ENCODE results near the gene INO80B.
"Not testable (repeated sequence)": the region's sequence is repeated elsewhere in the genome, so short reads cannot be mapped to it uniquely, and the experiment has no call there.

Gene INO80B

GRCh38 chr2:74436848-74437695 lies 17.8 kb upstream of the INO80B start:
- H3K4me1 Mint-ChIP-seq, result peaks cover 17% of the 10 kb centered on the region
- ATAC-seq (ENCODE audit: low read depth) (no peak), DNase-seq (ENCODE audit: low spot score in 2 of 2) (no peak)
- no peak overlapping the region for H3K4me3 Mint-ChIP-seq
- H3K27me3 Mint-ChIP-seq, result peaks cover 2% of the 10 kb centered on the region
- H3K9me3 Mint-ChIP-seq, result no peaks in the 10 kb centered on the region
- H3K27ac Mint-ChIP-seq, result no peak overlapping the region
- H3K36me3 Mint-ChIP-seq, result no peaks in the 10 kb centered on the region

DNA sequence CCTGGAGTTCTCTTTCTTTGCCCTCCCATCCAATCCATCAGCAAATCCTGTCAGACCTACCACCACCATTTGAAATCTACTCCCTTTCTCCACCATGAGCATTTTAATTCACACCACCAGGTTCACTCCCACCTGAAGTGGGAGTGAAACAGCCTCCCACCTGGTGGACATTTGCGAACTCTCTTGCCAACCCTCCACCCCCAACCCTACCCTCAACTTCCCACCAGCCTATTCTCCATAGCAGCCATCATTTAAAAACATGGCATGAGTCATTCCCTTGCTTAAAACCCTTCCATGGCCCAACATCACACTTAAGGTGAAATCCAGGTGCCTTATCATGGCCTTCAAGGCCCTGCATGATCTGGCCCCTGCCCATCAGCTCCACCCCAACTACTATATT lies 16.6 kb upstream of the INO80B start:
- Mint-ChIP-seq H3K9me3 (no peaks in the 10 kb centered on the region), H3K27me3 (peaks cover 6% of the 10 kb centered on the region), H3K4me3 (no peak overlapping the region), H3K36me3 (no peaks in the 10 kb centered on the region), H3K27ac (no peak overlapping the region), H3K4me1 (peaks cover 19% of the 10 kb centered on the region)
- ATAC-seq (ENCODE audit: low read depth) (no peak), DNase-seq (ENCODE audit: low spot score in 2 of 2) (no peak)

DNA sequence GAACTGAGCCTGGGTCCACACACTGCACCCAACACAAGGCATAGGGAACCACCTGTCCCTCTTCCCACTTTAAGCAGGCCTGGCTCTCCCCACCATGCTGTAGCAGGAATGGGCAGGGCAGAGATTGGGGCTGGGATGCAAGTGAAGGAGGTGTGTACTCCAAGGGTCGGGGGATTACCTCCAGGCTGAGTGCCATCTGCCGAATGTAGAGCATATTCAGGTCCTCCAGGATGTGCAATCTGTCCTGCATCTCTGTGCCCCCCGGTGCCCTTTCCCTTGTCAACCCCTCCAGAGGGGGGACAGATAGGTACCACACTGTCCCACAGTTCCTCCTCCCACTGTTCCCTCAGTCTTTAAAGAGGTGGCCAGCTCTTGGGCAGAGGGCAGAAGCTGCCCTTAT lies 15.5 kb upstream of the INO80B start:
- peaks cover 6% of the 10 kb centered on the region for H3K27me3 Mint-ChIP-seq
- ATAC-seq (ENCODE audit: low read depth), result no peak
- no peak overlapping the region for H3K27ac Mint-ChIP-seq
- DNase-seq (ENCODE audit: low spot score in 2 of 2), result no peak
- H3K36me3 Mint-ChIP-seq, result no peaks in the 10 kb centered on the region
- peaks cover 21% of the 10 kb centered on the region for H3K4me1 Mint-ChIP-seq
- H3K9me3 Mint-ChIP-seq, result no peaks in the 10 kb centered on the region
- H3K4me3 Mint-ChIP-seq, result peak overlapping the region; percentile 51

DNA sequence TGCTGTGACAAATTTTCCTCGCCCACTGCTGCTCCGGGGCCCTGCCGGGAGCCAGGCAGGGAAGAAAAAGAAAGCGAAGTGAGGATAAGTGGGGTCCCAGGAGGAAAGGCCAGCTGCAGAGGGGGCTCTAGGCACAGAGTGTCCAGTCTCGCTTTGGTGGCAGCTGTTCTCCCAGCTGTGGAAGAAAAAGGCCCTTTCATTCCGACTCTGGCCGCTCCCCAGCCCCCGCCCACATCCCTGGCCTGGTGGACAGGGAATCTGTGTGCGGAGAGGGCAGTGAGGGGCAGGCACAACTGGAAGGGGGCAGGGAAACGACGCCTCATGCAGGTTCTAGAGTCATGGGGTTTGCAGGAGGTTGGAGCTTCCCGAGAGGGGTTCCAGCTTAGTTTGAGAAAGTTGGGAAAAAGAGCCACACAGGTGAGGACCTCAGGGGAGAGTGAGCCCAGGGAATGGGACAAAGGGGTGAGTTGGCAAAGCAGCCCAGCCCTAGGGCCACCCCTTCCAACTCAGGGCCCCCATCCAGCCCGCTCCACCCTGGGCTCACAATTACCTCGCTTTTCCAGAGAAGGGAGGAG lies 15.0 kb upstream of the INO80B start:
- DNase-seq (ENCODE audit: low spot score in 2 of 2) (no peak), ATAC-seq (ENCODE audit: low read depth) (no peak)
- H3K27me3 Mint-ChIP-seq, result peaks cover 8% of the 10 kb centered on the region
- H3K4me3 Mint-ChIP-seq, result peak overlapping the region; percentile 86
- H3K9me3 Mint-ChIP-seq, result no peaks in the 10 kb centered on the region
- no peaks in the 10 kb centered on the region for H3K36me3 Mint-ChIP-seq
- no peak overlapping the region for H3K27ac Mint-ChIP-seq
- H3K4me1 Mint-ChIP-seq, result peaks cover 21% of the 10 kb centered on the region

DNA sequence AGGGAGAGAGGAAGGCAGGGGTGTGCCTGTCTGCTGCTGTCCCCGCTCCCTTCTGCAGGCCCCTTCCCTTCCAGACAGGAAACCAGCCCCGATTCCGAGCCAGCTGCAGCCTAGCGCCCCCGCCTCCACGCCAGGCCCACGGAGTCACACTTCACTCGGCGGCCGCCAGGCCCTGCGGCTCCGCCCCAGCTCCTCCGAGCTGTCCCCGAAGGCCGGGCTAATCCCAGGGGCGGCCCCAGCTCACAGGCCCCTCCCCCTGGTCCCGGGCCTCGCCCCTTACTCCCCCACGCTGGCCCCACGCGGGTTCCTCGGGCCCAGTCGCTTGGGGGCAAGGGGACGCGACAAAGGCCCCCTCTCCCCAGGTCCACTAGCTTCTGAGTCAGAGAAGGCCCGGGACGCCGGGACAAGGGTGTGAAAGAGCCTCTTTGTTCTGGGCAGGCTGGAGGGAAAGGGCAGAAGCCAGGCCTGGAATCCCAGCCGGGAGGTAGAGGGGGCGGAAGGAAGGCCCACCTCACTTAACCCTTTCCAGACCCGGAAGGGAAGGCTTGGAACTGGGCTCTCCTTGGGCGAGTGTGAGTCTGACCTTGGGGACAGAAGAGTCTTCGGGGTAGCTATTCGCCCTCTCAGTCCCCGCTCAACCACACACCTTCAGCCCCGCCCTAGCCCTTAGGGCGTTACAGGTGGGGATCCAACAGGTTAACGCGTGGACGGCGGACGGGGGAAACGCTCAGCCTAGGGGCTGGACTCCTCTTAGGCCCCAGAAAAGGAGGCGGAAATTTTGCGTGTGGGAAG lies 14.3 kb upstream of the INO80B start:
- Mint-ChIP-seq H3K27me3 (peaks cover 8% of the 10 kb centered on the region), H3K4me3 (peak overlapping the region; percentile 86), H3K9me3 (no peaks in the 10 kb centered on the region), H3K4me1 (peaks cover 21% of the 10 kb centered on the region), H3K36me3 (no peaks in the 10 kb centered on the region), H3K27ac (no peak overlapping the region)
- ATAC-seq (ENCODE audit: low read depth) (peak; percentile 86), DNase-seq (ENCODE audit: low spot score in 2 of 2) (peak; percentile 57 to 64)

DNA sequence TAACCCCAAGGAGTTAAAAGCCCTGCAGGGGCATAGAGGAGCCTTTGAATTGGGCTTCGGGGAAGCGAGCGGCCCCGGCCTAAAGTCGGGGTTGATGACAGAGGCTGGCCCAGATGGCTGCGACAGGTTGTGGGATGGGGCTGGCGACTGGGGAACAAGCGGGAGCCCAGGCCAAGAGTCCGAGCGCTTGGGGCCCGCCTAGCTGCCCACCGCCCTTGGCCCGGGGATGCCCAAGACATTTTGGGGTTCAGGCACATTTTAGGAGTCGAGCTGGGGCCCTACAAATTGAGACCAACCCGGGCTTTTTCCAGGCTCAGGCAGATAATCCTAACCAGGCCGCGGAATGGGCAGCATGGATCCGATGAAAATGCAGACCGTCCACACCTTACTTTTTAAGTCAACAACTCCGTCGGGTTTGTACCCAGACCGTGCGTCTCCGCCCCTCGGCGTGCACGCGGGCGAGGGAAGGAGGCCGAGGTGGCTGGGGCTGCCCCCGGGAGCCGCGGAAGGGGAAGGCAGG lies 13.7 kb upstream of the INO80B start:
- DNase-seq (ENCODE audit: low spot score in 2 of 2), result no peak
- ATAC-seq (ENCODE audit: low read depth), result no peak
- H3K36me3 Mint-ChIP-seq, result no peaks in the 10 kb centered on the region
- peaks cover 8% of the 10 kb centered on the region for H3K27me3 Mint-ChIP-seq
- H3K4me1 Mint-ChIP-seq, result peaks cover 21% of the 10 kb centered on the region
- H3K27ac Mint-ChIP-seq, result no peak overlapping the region
- peak overlapping the region; percentile 86 for H3K4me3 Mint-ChIP-seq
- H3K9me3 Mint-ChIP-seq, result no peaks in the 10 kb centered on the region

DNA sequence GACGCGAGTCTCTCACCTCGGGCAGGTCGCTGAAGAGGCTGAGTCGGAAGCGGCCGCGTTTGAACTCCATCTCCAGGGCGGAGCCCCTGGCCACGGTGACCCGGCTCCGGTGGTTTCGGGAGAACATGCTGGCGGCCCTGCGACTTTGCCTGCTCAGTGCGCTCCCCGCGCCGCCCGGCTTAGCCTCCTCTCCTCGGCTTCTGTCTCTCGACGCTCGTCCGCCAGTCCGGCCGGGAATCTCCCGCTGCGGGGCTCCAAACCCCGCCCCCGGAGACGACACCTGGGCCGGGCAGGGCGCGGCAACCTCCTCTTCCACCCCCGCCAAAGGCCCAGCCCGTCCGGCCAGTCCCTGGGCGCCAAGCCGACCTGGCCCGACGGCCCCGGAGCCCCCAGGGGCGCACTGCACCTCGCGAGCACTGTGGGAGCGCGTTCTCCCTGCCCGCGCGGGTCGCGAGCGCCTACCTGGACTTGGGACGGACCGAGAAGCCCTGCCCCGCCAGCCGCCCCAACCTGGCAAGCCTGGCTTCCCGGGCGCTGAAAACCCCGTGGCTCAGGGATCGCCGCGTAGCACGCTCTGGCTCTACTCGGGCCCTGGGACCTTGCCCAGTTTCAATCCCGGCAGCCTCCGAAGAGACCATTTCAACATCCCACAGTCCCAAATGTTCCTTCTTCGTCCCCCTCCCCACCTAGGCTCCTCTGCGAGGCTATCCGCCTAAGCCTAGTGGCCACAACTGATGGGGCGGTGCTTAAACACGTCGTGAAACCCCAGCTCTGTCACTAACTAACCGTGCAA lies 13.0 kb upstream of the INO80B start, which contains the start of gene RTKN:
TSS of gene RTKN (minus strand) at position 248 of the 793 bp plus-strand sequence. CDS start at position 127, 121 bp downstream.
- H3K4me3 Mint-ChIP-seq, result peak within 1 kb of the TSS; percentile 86
- peaks cover 8% of the 10 kb centered on the region for H3K27me3 Mint-ChIP-seq
- ATAC-seq (ENCODE audit: low read depth), result peak; percentile 51
- H3K36me3 Mint-ChIP-seq, result no peaks in the 10 kb centered on the region
- DNase-seq (ENCODE audit: low spot score in 2 of 2), result peak in 1 of 2 donors; percentile 52
- H3K4me1 Mint-ChIP-seq, result peaks cover 21% of the 10 kb centered on the region
- H3K27ac Mint-ChIP-seq, result no peak within 1 kb of the TSS
- no peaks in the 10 kb centered on the region for H3K9me3 Mint-ChIP-seq

GRCh38 chr2:74442483-74443297 lies 12.2 kb upstream of the INO80B start:
- H3K27ac Mint-ChIP-seq; H3K9me3 Mint-ChIP-seq; DNase-seq (ENCODE audit: low spot score in 2 of 2); H3K36me3 Mint-ChIP-seq; ATAC-seq (ENCODE audit: low read depth); H3K27me3 Mint-ChIP-seq: not testable (repeated sequence)
- Mint-ChIP-seq H3K4me3 (peak overlapping the region; percentile 86), H3K4me1 (peaks cover 17% of the 10 kb centered on the region)

GRCh38 chr2:74444498-74445318 lies 10.2 kb upstream of the INO80B start:
- peaks cover 10% of the 10 kb centered on the region for H3K4me1 Mint-ChIP-seq
- ATAC-seq (ENCODE audit: low read depth), result no peak
- no peaks in the 10 kb centered on the region for H3K9me3 Mint-ChIP-seq
- H3K27ac Mint-ChIP-seq, result no peak overlapping the region
- H3K27me3 Mint-ChIP-seq, result peaks cover 10% of the 10 kb centered on the region
- DNase-seq (ENCODE audit: low spot score in 2 of 2), result no peak
- H3K36me3 Mint-ChIP-seq, result no peaks in the 10 kb centered on the region
- H3K4me3 Mint-ChIP-seq, result no peak overlapping the region

- Mint-ChIP-seq H3K27me3 (peaks cover 5% of the 10 kb centered on the region), H3K4me1 (peaks cover 3% of the 10 kb centered on the region), H3K36me3 (no peaks in the 10 kb centered on the region), H3K27ac (no peak overlapping the region), H3K9me3 (no peaks in the 10 kb centered on the region), H3K4me3 (no peak overlapping the region)
- ATAC-seq (ENCODE audit: low read depth) (no peak), DNase-seq (ENCODE audit: low spot score in 2 of 2) (no peak)
Observed at GRCh38 chr2:74447230-74447999, 7.5 kb upstream of the INO80B start.

GRCh38 chr2:74448771-74449170 lies 6.1 kb upstream of the INO80B start:
- H3K27ac Mint-ChIP-seq, result no peak overlapping the region
- DNase-seq (ENCODE audit: low spot score in 2 of 2) (no peak), ATAC-seq (ENCODE audit: low read depth) (no peak)
- no peaks in the 10 kb centered on the region for H3K36me3 Mint-ChIP-seq
- H3K4me3 Mint-ChIP-seq, result no peak overlapping the region
- peaks cover 8% of the 10 kb centered on the region for H3K4me1 Mint-ChIP-seq
- H3K27me3 Mint-ChIP-seq, result peaks cover 4% of the 10 kb centered on the region
- no peaks in the 10 kb centered on the region for H3K9me3 Mint-ChIP-seq
